K562 (cell line): Measurements from ENCODE around the gene FEZF1. TPM values are rescaled to one million over a fixed set of nuclear protein-coding genes. Genes with fewer than 3 reads are reported as not detected.

ENCODE experiments used
- E4F1 ChIP-seq: fragments of 250-450 bp; sonication (Bioruptor Pico); IDR thresholded peaks from 2 replicates; pipeline ENCODE4 v1.5.0; 2021; ENCODE audit warnings: mild to moderate bottlenecking, borderline replicate concordance
- EP300 ChIP-seq: IDR thresholded peaks from 2 replicates; pipeline ENCODE4 v1.6.1; 2012; ENCODE audit warnings: low read length, improper control_type of control experiment
- MAFK ChIP-seq: IDR thresholded peaks from 2 replicates; pipeline ENCODE4 v1.6.1; 2011; ENCODE audit warnings: low read length, improper control_type of control experiment
- TCF15 ChIP-seq: fragments of 250-450 bp; sonication (Bioruptor Pico); IDR thresholded peaks from 2 replicates; pipeline ENCODE4 v1.8.0; 2022; ENCODE audit warnings: moderate library complexity, mild to moderate bottlenecking, inconsistent platforms
- ZNF699 ChIP-seq: fragments of 250-450 bp; sonication (Bioruptor Pico); IDR thresholded peaks from 2 replicates; pipeline ENCODE4 v1.8.0; 2021; ENCODE audit warnings: mild to moderate bottlenecking, moderate library complexity; ENCODE audit not compliant: insufficient replicate concordance
- ZNF764 ChIP-seq: fragments of 250-450 bp; sonication (Bioruptor Pico); IDR thresholded peaks from 2 replicates; pipeline ENCODE4 v1.4.0; 2020; ENCODE audit warnings: low read depth, mild to moderate bottlenecking, moderate library complexity
- polyA plus RNA-seq, 8 experiments: library from polyadenylated mRNA; depleted of rRNA in 4 of 8; stranded (reverse) in 5 of 8; unstranded in 3 of 8; fragments of >200 nt; fragmentation: Nextera tagmentation in 2 of 8; fragmentation: Illumina TruSeq in 1 of 8; extraction: Ambion mirVana in 2 of 8; extraction: Trizol in 1 of 8; gene quantifications; 2 replicates each; pipeline versions ENCODE4 v1.2.1 to v1.2.3, GENCODE V29; 2011 to 2014; ENCODE audit warnings: inconsistent platforms in 1 of 8, missing spikeins in 1 of 8
- total RNA-seq, 7 experiments: library from RNA; depleted of rRNA in 6 of 7; stranded (reverse); fragments of >200 nt in 6 of 7; fragmentation: Illumina TruSeq in 2 of 7; extraction: Trizol in 2 of 7; gene quantifications; 2 replicates each; pipeline versions ENCODE4 v1.2.1 to v1.2.3, GENCODE V29; 2011 to 2021; ENCODE audit warnings: low replicate concordance in 1 of 7

Gene FEZF1
- total and polyA plus RNA-seq, 9 of the 15 experiments (the other 6 are each of a cell fraction or from before 2014, with no cell fraction given) = not detected

- no peak for TF ChIP-seq EP300
- no peak for TF ChIP-seq E4F1
- no peak for TF ChIP-seq MAFK
- TF ChIP-seq ZNF699 (CRISPR knock-in tag) = no peak
- TF ChIP-seq ZNF764 = no peak
- no peak for TF ChIP-seq TCF15
- TF ChIP-seq, all 486 proteins: peak for 0
These were observed 825 bp downstream of the FEZF1 start (continued) for GRCh38 chr7:122303531-122304318.
